HG02571 (cell line): ENCODE data around the gene EPN2.
A peak's percentile ranks its signal among the peaks of the same experiment; 100 is the strongest.
"Not testable (repeated sequence)": the region's sequence is repeated elsewhere in the genome, so short reads cannot be mapped to it uniquely, and the experiment has no call there.

Experiments used
- ATAC-seq: cut with Tn5 transposase; IDR thresholded peaks from one replicate; pipeline ENCODE4 v1.9.1; 2021; ENCODE audit warnings: mild to moderate bottlenecking, moderate library complexity; ENCODE audit not compliant: unreplicated experiment

The EPN2 gene

GRCh38 chr17:19264681-19265080, 27.5 kb downstream of the EPN2 start:
- ATAC-seq: no peak

GRCh38 chr17:19265755-19266154, 28.6 kb downstream of the EPN2 start:
- no peak for ATAC-seq

GRCh38 chr17:19268611-19269010, 31.4 kb downstream of the EPN2 start:
- ATAC-seq: no peak

GRCh38 chr17:19269106-19269505, 31.9 kb downstream of the EPN2 start:
- no peak for ATAC-seq

- ATAC-seq: no peak
These were observed 32.5 kb downstream of the EPN2 start for GRCh38 chr17:19269641-19270040.

- ATAC-seq: no peak
These were observed 33.2 kb downstream of the EPN2 start for GRCh38 chr17:19270347-19270703.

- ATAC-seq: peak; percentile 60
These were observed 33.8 kb downstream of the EPN2 start for GRCh38 chr17:19270704-19271611.

- ATAC-seq: no peak
These were observed 34.7 kb downstream of the EPN2 start for GRCh38 chr17:19271780-19272357.

GRCh38 chr17:19273731-19274130, 36.6 kb downstream of the EPN2 start:
- no peak for ATAC-seq

- ATAC-seq: no peak
These were observed 37.7 kb downstream of the EPN2 start for GRCh38 chr17:19274893-19275292.

- ATAC-seq: no peak
These were observed 38.4 kb downstream of the EPN2 start for GRCh38 chr17:19275457-19276127.

GRCh38 chr17:19278284-19278683, 41.1 kb downstream of the EPN2 start:
- not testable (repeated sequence) for ATAC-seq

- no peak for ATAC-seq
These were observed 41.6 kb downstream of the EPN2 start for GRCh38 chr17:19278729-19279128.

- no peak for ATAC-seq
These were observed 44.0 kb downstream of the EPN2 start for GRCh38 chr17:19281161-19281560.

GRCh38 chr17:19284005-19284959, 47.1 kb downstream of the EPN2 start:
- no peak for ATAC-seq

GRCh38 chr17:19285213-19285900, 48.2 kb downstream of the EPN2 start:
- no peak for ATAC-seq

GRCh38 chr17:19286751-19287341, 49.7 kb downstream of the EPN2 start:
- ATAC-seq: no peak

- no peak for ATAC-seq
These were observed 50.5 kb downstream of the EPN2 start for GRCh38 chr17:19287651-19288050.

- ATAC-seq: no peak
These were observed 51.3 kb downstream of the EPN2 start for GRCh38 chr17:19288453-19288852.
